ENCODE results near the gene CCDC126.
"Not testable (repeated sequence)": the region's sequence is repeated elsewhere in the genome, so short reads cannot be mapped to it uniquely, and the experiment has no call there.

The CCDC126 gene

DNA sequence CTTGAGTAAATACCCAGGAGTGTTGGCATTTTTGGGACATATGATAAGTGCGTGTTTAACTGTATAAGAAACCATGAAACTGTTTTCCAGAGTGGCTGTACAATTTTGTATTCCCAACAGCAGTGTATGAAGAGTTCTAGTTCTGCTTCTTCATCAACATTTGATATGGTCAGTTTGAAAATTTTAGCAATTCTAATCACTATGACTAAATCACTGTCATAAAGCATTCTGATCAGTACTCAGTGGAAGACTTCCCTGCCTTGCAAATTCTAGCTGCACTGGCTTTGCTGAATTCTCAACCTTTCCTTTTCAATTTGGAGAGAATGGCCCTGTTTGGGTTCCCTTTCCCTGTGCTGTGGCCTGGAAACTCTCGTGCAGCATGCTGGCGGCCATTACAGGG lies 64.2 kb downstream of the CCDC126 start:
- no peak overlapping the region for H3K9ac ChIP-seq (ENCODE audit: low read depth in 1 of 2, low read length in 2 of 2)
- peaks cover 3 to 5% of the 10 kb centered on the region in 2 donors for H3K9me3 ChIP-seq (ENCODE audit: control insufficient read depth in 1 of 2, low read length in 2 of 2)
- H3K4me3 ChIP-seq (ENCODE audit: low read depth in 1 of 2, low read length in 2 of 2): no peak overlapping the region
- H3K27me3 ChIP-seq (ENCODE audit: control insufficient read depth in 1 of 2, insufficient read depth in 2 of 2, low read length in 2 of 2): no peaks in the 10 kb centered on the region
- H3K4me1 ChIP-seq (ENCODE audit: control insufficient read depth in 1 of 2, insufficient read depth in 2 of 2, low read length in 2 of 2): no peaks in the 10 kb centered on the region
- no peaks in the 10 kb centered on the region for H3K36me3 ChIP-seq (ENCODE audit: control insufficient read depth in 1 of 2, insufficient read depth in 2 of 2, low read length in 2 of 2)
- no peak overlapping the region for H3K27ac ChIP-seq (ENCODE audit: low read depth, low read length)

DNA sequence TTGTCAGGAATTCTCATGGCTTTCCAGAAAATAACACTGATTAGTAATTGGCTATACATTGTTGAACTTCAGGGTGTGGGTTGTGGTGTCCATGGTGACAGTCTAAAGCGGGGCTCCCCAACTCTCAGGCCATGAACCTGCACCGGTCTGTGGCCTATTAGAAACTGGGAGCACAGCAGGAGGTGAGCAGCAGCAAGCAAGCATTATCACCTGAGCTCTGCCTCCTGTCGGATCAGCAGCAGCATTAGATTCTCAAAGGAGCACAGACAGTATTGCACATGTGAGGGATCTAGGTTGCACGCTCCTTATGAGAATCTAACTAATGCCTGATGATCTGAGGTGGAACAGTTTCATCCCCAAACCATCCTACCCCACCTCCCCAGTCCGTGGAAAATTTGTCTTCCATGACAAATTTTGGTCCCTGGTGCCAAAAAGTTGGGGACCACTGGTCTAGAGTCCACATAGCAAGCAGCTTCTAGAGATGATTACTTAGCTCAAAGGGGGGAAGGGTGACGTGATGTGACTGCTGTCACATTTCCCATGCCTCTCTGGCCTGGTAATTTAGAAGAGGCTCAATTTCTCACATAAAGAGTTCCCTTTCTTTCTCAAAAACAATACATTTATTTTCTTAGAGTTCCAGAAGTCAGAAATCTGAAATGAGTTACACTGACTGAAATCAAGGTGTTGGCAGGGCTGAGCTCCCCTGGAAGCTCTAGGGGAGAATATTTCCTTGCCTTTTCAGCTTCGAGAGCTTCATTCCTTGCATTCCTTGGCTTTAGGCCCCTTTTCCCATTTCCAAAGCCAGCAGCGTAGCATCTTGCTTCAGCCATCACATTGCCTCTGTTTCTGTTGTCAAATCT lies 65.2 kb downstream of the CCDC126 start:
- Histone ChIP-seq H3K9ac (ENCODE audit: low read depth in 1 of 2, low read length in 2 of 2) (no peak overlapping the region), H3K36me3 (ENCODE audit: control insufficient read depth in 1 of 2, insufficient read depth in 2 of 2, low read length in 2 of 2) (no peaks in the 10 kb centered on the region), H3K27ac (ENCODE audit: low read depth, low read length) (no peak overlapping the region)

DNA sequence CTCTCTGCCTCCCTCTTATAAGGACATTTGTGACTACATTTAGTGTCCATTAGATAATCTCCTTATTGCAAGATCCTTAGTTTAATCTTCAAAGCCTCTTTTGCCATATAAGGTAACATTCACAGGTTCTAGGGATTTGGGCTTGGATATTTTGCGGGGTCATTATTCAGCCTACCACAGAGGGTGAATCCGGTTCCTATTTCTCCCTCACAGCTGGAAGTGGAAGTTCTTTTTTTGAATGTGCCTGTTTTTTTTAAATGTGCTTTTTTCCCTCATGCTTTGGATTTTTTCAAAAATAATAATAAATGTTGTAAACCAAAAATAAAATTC lies 65.8 kb downstream of the CCDC126 start:
- Histone ChIP-seq H3K4me1 (ENCODE audit: control insufficient read depth in 1 of 2, insufficient read depth in 2 of 2, low read length in 2 of 2) (no peaks in the 10 kb centered on the region), H3K9ac (ENCODE audit: low read depth in 1 of 2, low read length in 2 of 2) (no peak overlapping the region), H3K9me3 (ENCODE audit: control insufficient read depth in 1 of 2, low read length in 2 of 2) (peaks cover 3 to 5% of the 10 kb centered on the region in 2 donors), H3K36me3 (ENCODE audit: control insufficient read depth in 1 of 2, insufficient read depth in 2 of 2, low read length in 2 of 2) (no peaks in the 10 kb centered on the region), H3K27ac (ENCODE audit: low read depth, low read length) (no peak overlapping the region), H3K4me3 (ENCODE audit: low read depth in 1 of 2, low read length in 2 of 2) (no peak overlapping the region), H3K27me3 (ENCODE audit: control insufficient read depth in 1 of 2, insufficient read depth in 2 of 2, low read length in 2 of 2) (no peaks in the 10 kb centered on the region)

More for the DNA sequence above, 65.2 kb downstream of the CCDC126 start:
- Histone ChIP-seq H3K4me3 (ENCODE audit: low read depth in 1 of 2, low read length in 2 of 2) (no peak overlapping the region), H3K27me3 (ENCODE audit: control insufficient read depth in 1 of 2, insufficient read depth in 2 of 2, low read length in 2 of 2) (no peaks in the 10 kb centered on the region), H3K4me1 (ENCODE audit: control insufficient read depth in 1 of 2, insufficient read depth in 2 of 2, low read length in 2 of 2) (no peaks in the 10 kb centered on the region), H3K9me3 (ENCODE audit: control insufficient read depth in 1 of 2, low read length in 2 of 2) (peaks cover 3 to 5% of the 10 kb centered on the region in 2 donors)

DNA sequence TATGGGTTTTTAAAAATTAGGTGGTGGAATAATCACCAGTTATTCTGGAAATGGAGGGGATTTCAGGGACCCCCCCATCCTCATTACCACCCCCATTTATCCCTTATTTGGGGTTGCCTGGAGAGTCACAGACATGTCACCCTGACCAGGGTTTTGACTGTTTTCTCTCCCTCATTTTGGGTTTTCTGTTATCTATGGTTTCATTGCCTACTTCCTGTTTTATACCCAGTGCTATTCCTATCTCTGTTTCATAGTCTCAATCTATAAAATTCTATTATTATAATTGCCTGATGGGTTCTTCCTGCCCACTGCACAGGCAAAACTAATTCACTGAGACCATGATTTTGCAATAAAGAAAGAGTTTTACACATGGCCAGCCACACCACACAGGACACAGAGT lies 66.9 kb downstream of the CCDC126 start:
- H3K27ac ChIP-seq (ENCODE audit: low read depth, low read length): no peak overlapping the region
- no peak overlapping the region for H3K4me3 ChIP-seq (ENCODE audit: low read depth in 1 of 2, low read length in 2 of 2)
- H3K4me1 ChIP-seq (ENCODE audit: control insufficient read depth in 1 of 2, insufficient read depth in 2 of 2, low read length in 2 of 2): no peaks in the 10 kb centered on the region
- H3K9me3 ChIP-seq (ENCODE audit: control insufficient read depth in 1 of 2, low read length in 2 of 2): peaks cover under 1% of the 10 kb centered on the region in 2 donors
- H3K36me3 ChIP-seq (ENCODE audit: control insufficient read depth in 1 of 2, insufficient read depth in 2 of 2, low read length in 2 of 2): no peaks in the 10 kb centered on the region
- H3K9ac ChIP-seq (ENCODE audit: low read depth in 1 of 2, low read length in 2 of 2): no peak overlapping the region
- H3K27me3 ChIP-seq (ENCODE audit: control insufficient read depth in 1 of 2, insufficient read depth in 2 of 2, low read length in 2 of 2): no peaks in the 10 kb centered on the region

DNA sequence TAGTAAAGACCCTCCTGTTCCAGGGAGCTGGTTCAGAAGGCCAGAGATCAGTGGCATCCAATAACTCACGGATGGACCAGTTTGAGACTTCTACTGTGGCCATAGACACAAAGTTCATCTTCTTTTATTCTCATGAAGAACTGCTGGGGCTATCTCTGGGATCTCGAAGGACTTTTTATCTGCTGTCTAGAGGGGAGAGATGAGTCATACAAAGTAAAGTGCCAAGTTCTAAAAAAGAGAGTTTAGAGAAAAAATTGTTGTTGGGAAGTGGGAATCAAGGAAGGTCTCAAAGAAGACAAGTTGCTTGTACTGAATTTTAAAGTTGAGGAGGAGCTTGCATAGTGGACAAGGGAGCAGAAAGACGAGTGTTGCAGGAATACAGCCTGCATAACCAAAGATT lies 74.9 kb downstream of the CCDC126 start:
- Histone ChIP-seq H3K9ac (ENCODE audit: low read depth in 1 of 2, low read length in 2 of 2) (no peak overlapping the region), H3K36me3 (ENCODE audit: control insufficient read depth in 1 of 2, insufficient read depth in 2 of 2, low read length in 2 of 2) (no peaks in the 10 kb centered on the region), H3K9me3 (ENCODE audit: control insufficient read depth in 1 of 2, low read length in 2 of 2) (no peaks in the 10 kb centered on the region), H3K27me3 (ENCODE audit: control insufficient read depth in 1 of 2, insufficient read depth in 2 of 2, low read length in 2 of 2) (no peaks in the 10 kb centered on the region), H3K27ac (ENCODE audit: low read depth, low read length) (no peak overlapping the region), H3K4me1 (ENCODE audit: control insufficient read depth in 1 of 2, insufficient read depth in 2 of 2, low read length in 2 of 2) (no peaks in the 10 kb centered on the region), H3K4me3 (ENCODE audit: low read depth in 1 of 2, low read length in 2 of 2) (no peak overlapping the region)

DNA sequence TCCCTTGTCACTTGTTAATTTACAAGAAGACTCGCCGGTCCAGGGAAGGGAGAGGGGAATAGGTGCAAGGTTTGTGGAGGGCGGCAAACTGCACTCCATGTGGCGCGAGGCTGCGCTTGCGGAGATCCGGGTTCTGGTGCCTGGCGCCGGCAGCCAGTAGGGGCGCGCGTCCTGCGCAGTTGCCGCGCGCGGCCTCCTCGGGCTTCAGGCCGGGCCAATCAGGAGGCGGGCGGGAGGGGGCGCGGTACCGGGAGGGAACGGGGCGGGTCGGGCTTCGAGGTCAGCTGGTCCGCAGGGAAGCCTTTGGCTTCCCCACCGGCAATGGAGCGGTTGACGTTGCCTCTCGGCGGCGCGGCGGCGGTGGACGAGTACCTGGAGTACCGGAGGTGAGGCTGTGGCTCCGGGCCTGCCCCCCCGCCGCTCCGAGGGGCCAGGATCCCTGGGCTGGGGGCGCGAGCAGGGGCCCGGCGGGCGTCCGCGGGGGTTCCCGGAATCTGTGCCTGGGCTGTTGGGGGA lies 82.8 kb downstream of the CCDC126 start, which contains the start of gene FAM221A:
FAM221A (plus strand) TSS at position 302 of the 516 bp plus-strand sequence; CDS start at position 322, 20 bp downstream.
- H3K9me3 ChIP-seq (ENCODE audit: control insufficient read depth in 1 of 2, low read length in 2 of 2): no peaks in the 10 kb centered on the region
- peak within 1 kb of the TSS; percentile 78 to 81 for H3K9ac ChIP-seq (ENCODE audit: low read depth in 1 of 2, low read length in 2 of 2)
- H3K27me3 ChIP-seq (ENCODE audit: control insufficient read depth in 1 of 2, insufficient read depth in 2 of 2, low read length in 2 of 2): no peaks in the 10 kb centered on the region
- H3K27ac ChIP-seq (ENCODE audit: low read depth, low read length): peak within 1 kb of the TSS; percentile 82
- H3K4me3 ChIP-seq (ENCODE audit: low read depth in 1 of 2, low read length in 2 of 2): peak within 1 kb of the TSS; percentile 83 to 92
- H3K36me3 ChIP-seq (ENCODE audit: control insufficient read depth in 1 of 2, insufficient read depth in 2 of 2, low read length in 2 of 2): no peaks in the 10 kb centered on the region
- H3K4me1 ChIP-seq (ENCODE audit: control insufficient read depth in 1 of 2, insufficient read depth in 2 of 2, low read length in 2 of 2): peaks cover 0 to 4% of the 10 kb centered on the region in 2 donors

DNA sequence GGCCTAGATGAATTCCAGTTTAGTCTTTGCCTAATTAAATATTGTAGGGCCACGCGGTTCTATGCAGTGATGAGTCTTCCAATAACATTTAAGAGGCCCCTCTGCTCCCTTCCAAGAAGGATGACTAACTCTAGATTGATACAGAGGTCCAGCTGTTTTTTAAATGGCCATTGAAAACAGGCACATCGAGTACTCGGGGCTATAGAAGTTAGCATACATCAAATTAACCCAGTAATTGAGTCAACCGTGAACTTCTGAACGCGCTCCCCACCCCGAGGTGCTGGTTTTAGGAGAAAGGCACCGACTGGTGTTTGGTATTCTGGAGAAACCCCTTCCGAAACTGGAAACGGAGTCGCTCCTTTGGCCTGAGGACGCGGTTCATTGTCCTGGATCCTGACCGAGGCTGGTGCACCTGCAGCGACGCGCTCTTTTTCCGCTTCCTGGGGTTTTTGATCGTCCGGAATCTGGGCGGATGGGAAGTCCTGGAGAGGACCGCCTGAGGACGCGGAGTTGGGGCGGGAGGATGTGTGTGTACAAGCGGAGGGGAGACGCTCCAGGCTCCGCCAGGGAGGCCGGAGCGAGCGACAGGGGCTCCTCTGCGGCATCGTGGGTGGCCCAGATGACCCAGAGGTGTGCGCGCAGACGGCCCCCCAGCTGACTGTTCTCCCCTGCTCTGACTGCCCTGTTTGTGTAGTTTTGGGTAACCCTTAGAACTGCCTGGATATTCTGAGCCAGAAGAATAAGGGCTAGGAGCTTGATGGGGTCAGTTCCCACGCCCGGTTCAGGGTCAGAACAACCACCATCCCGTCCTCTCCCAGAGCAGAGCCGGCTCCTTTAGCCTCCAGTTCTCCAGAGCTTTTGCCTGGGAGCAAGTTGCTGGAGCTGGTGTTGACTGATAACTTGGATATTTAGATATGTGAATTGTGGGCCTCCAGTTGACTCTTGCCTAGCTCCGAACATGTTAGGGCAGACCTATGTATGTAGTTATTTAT lies 83.5 kb downstream of the CCDC126 start:
- Histone ChIP-seq H3K27me3 (ENCODE audit: control insufficient read depth in 1 of 2, insufficient read depth in 2 of 2, low read length in 2 of 2) (no peaks in the 10 kb centered on the region), H3K4me1 (ENCODE audit: control insufficient read depth in 1 of 2, insufficient read depth in 2 of 2, low read length in 2 of 2) (peaks cover 4 to 7% of the 10 kb centered on the region in 2 donors), H3K27ac (ENCODE audit: low read depth, low read length) (peak overlapping the region; percentile 82), H3K36me3 (ENCODE audit: control insufficient read depth in 1 of 2, insufficient read depth in 2 of 2, low read length in 2 of 2) (no peaks in the 10 kb centered on the region), H3K4me3 (ENCODE audit: low read depth in 1 of 2, low read length in 2 of 2) (peak overlapping the region; percentile 83 to 92), H3K9me3 (ENCODE audit: control insufficient read depth in 1 of 2, low read length in 2 of 2) (no peaks in the 10 kb centered on the region), H3K9ac (ENCODE audit: low read depth in 1 of 2, low read length in 2 of 2) (peak overlapping the region; percentile 78 to 81)

DNA sequence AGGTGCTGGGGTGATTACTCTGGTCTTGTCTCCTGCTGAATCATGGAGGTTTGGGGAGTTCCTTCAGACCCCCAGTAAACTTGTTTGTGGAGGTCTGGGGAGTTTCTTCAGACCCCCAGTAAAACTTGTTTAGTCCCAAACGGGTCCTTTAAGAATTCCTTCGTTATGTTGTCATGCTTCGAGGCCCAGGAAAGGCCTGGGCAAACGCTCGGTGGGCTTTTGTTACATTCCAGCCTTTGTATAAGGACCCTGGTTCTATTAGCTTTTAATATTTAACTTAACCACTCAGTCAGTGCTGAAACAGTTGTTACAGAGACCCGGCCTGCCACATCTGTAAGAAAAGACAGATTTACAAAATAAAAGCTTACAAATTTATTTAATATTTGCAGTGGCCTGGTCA lies 86.9 kb downstream of the CCDC126 start:
- H3K9ac ChIP-seq (ENCODE audit: low read depth in 1 of 2, low read length in 2 of 2): not testable (repeated sequence)

DNA sequence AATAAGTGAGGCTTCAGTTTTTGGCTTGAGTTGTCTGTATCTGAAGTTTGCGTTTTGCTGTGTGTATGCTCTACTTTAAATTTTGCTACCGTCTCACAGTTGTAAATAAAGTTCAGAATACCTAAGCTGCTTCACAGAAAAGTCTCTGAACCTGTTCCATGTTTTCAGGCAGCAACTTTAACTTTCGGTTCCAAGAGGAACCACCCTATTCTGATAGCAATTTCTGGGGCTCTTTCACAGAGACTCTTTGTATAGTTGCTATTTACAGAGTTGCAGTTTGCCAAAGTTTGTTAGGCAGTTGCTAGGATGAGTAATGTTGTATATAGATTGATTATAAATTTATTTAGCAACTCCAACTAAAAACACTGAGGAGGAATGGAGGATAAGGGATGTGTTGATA lies 88.5 kb downstream of the CCDC126 start:
- Histone ChIP-seq H3K9ac (ENCODE audit: low read depth in 1 of 2, low read length in 2 of 2) (peak overlapping the region; percentile 5 to 56), H3K4me1 (ENCODE audit: control insufficient read depth in 1 of 2, insufficient read depth in 2 of 2, low read length in 2 of 2) (peaks cover 4 to 13% of the 10 kb centered on the region in 2 donors), H3K9me3 (ENCODE audit: control insufficient read depth in 1 of 2, low read length in 2 of 2) (no peaks in the 10 kb centered on the region), H3K27me3 (ENCODE audit: control insufficient read depth in 1 of 2, insufficient read depth in 2 of 2, low read length in 2 of 2) (no peaks in the 10 kb centered on the region), H3K4me3 (ENCODE audit: low read depth in 1 of 2, low read length in 2 of 2) (peak overlapping the region; percentile 3 to 35), H3K27ac (ENCODE audit: low read depth, low read length) (no peak overlapping the region), H3K36me3 (ENCODE audit: control insufficient read depth in 1 of 2, insufficient read depth in 2 of 2, low read length in 2 of 2) (peaks cover 4 to 9% of the 10 kb centered on the region in 2 donors)

More for the DNA sequence above, 86.9 kb downstream of the CCDC126 start:
- not testable (repeated sequence) for H3K4me3 ChIP-seq (ENCODE audit: low read depth in 1 of 2, low read length in 2 of 2); H3K36me3 ChIP-seq (ENCODE audit: control insufficient read depth in 1 of 2, insufficient read depth in 2 of 2, low read length in 2 of 2); H3K27ac ChIP-seq (ENCODE audit: low read depth, low read length); H3K27me3 ChIP-seq (ENCODE audit: control insufficient read depth in 1 of 2, insufficient read depth in 2 of 2, low read length in 2 of 2); H3K9me3 ChIP-seq (ENCODE audit: control insufficient read depth in 1 of 2, low read length in 2 of 2)
- peaks cover 4 to 13% of the 10 kb centered on the region in 2 donors for H3K4me1 ChIP-seq (ENCODE audit: control insufficient read depth in 1 of 2, insufficient read depth in 2 of 2, low read length in 2 of 2)

Data from duodenal mucosa (tissue), 2 donors.